HG03095 (cell line): ENCODE results near the gene PPFIA1.
"Not testable (repeated sequence)": the region's sequence is repeated elsewhere in the genome, so short reads cannot be mapped to it uniquely, and the experiment has no call there.

Experiments used
- ATAC-seq: cut with Tn5 transposase; IDR thresholded peaks from one replicate; pipeline ENCODE4 v1.9.1; 2021; ENCODE audit warnings: moderate library complexity; ENCODE audit not compliant: unreplicated experiment

PPFIA1 gene

GRCh38 chr11:70250876-70251658 is 19.4 kb upstream of the PPFIA1 start:
- ATAC-seq: no peak

- ATAC-seq: no peak
Observed at GRCh38 chr11:70251659-70252321, 18.7 kb upstream of the PPFIA1 start.

- ATAC-seq: no peak
Observed at GRCh38 chr11:70252844-70253243, 17.6 kb upstream of the PPFIA1 start.

- ATAC-seq: no peak
Observed at GRCh38 chr11:70255477-70256116, 14.9 kb upstream of the PPFIA1 start.

GRCh38 chr11:70259077-70259476 is 11.4 kb upstream of the PPFIA1 start:
- ATAC-seq: not testable (repeated sequence)

- ATAC-seq: no peak
Observed at GRCh38 chr11:70262951-70263350, 7.5 kb upstream of the PPFIA1 start.

GRCh38 chr11:70263363-70263762 is 7.1 kb upstream of the PPFIA1 start:
- ATAC-seq: no peak

- no peak for ATAC-seq
Observed at GRCh38 chr11:70265341-70265740, 5.1 kb upstream of the PPFIA1 start.

GRCh38 chr11:70267405-70267950 is 3.0 kb upstream of the PPFIA1 start:
- no peak for ATAC-seq

- no peak for ATAC-seq
Observed at GRCh38 chr11:70268526-70268925, 2.0 kb upstream of the PPFIA1 start.

- ATAC-seq: peak; percentile 33
Observed at GRCh38 chr11:70270877-70271648, 573 bp downstream of the PPFIA1 start.

GRCh38 chr11:70271649-70271953 is 1.1 kb downstream of the PPFIA1 start:
- ATAC-seq: no peak

- ATAC-seq: no peak
Observed at GRCh38 chr11:70272009-70272408, 1.5 kb downstream of the PPFIA1 start.

GRCh38 chr11:70278994-70279393 is 8.5 kb downstream of the PPFIA1 start:
- no peak for ATAC-seq

GRCh38 chr11:70281156-70281609 is 10.7 kb downstream of the PPFIA1 start:
- no peak for ATAC-seq

GRCh38 chr11:70282012-70282411 is 11.5 kb downstream of the PPFIA1 start:
- ATAC-seq: no peak

GRCh38 chr11:70288721-70289120 is 18.2 kb downstream of the PPFIA1 start:
- no peak for ATAC-seq

GRCh38 chr11:70289582-70289981 is 19.1 kb downstream of the PPFIA1 start:
- ATAC-seq: no peak

- ATAC-seq: no peak
Observed at GRCh38 chr11:70290361-70291065, 20.0 kb downstream of the PPFIA1 start.

GRCh38 chr11:70292166-70292565 is 21.7 kb downstream of the PPFIA1 start:
- no peak for ATAC-seq
